ENCODE measurements around the gene KSR2.

DNA sequence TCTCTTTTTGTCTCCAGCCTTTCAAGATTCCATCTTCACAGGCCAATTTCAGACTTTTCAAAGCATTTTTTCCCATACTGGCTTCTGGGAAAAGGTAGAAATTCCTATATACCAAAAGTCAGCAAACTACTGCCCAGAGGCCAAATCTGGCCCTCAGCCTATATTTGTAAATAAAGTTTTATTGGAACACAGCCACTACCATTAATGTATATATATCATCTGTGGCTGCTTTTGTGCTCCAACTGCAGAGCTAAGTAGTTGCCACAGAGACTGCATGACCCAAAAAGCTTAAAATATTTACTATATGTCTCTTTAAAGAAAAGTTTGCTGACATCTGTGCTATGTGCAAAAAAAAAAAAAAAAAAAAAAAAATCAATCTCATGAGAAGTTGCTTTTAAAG, 76.3 kb downstream of the KSR2 start:
- TF ChIP-seq POLR2AphosphoS5 (IDR thresholded peaks at IDR 0.05; ENCODE audit: low read depth, low read length) (no peak), POLR2A (IDR thresholded peaks at IDR 0.05; ENCODE audit: low read depth, low read length) (no peak)

Data from GM12892 (cell line).